NCI-H2029 treated with DMSO at 0.1 percent for 48 hours (cell line): ENCODE results near the gene PTPN21.

Experiments
- DNase-seq: peaks from one replicate; lab custom pipeline; 2025; lab: John Stamatoyannopoulos, UW

PTPN21 gene

DNA sequence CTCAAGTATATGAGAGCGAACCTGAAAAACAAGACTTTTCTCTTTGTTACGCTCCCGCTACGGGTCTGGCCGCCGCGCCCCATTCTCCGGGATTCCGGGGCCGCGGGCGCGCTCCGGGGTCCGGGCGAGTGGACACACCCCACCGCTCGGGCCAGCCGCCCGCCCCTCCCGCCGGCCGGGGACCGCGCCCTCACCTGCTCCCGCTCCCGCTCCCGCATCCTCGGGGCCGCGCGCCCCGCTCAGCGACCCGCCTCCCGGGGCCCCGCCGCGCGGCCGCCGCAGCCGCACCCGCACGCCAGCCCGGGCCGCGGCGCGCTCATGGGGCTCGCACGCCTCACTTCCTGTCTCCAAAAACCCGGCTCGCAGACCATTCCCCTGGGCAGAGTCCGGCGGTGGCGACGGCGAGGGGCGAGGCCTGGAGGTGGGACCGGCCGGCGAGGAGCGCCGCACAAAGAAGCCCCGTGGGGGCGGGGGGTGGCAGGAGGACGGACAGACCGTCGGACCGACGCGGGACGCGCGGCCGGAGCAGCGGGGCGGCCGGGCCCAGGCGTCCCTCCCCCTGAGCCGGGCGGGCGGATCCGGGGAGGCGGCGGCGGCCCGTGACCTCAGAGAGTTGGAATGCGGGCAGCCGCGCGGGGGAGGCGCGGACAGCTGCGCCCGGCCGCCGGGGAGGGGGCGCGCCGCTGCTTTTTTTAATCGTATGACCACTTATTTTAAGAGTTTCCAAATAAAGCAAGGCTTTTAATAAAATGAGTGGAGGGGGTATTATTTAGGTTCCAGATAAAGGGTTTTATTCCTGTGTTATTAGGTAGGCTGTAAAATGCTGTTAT, at the start of gene PTPN21:
Gene PTPN21, minus strand, starts transcription at position 551 of the 830 bp plus-strand sequence. CDS start 4,590 bp downstream, outside the sequence.
- DNase-seq, result no peak

- no peak for DNase-seq
Measured at GRCh38 chr14:88604212-88604611, 49.4 kb upstream of the PTPN21 start.

DNA sequence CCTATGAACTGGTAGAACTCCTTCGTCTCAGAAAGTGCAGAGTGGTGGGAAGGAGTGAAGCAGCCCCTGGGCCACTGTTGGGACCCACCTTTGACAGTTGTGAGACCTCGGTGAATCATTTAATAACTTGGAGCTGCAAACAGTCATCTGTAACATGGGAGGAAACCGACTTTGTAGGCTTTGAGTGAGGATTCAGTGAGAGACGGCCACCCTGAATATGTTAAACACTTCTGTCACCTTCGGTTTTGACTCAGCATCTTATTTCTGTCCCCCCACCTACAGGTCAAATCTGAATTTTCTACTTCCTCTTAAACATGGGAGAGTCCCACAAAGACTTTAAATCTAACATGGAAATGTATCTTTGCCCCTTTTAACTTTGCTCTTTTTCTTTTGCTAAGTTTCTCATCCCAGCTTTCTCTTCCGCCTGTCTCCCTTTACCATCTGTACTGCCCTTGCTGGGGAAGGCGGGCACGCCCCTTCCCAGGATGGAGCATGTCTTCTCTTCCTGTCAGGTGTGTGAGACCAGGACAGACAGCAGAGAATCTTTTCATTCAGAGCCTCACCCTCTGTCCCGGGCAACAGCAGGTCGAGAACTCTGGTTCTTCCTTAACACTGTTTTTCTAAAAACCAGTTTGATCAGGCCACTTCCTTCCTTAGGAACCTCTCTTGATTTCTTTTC, 45.1 kb upstream of the PTPN21 start:
- no peak for DNase-seq

- DNase-seq, result no peak
Measured at GRCh38 chr14:88599326-88599725, 44.5 kb upstream of the PTPN21 start.

DNA sequence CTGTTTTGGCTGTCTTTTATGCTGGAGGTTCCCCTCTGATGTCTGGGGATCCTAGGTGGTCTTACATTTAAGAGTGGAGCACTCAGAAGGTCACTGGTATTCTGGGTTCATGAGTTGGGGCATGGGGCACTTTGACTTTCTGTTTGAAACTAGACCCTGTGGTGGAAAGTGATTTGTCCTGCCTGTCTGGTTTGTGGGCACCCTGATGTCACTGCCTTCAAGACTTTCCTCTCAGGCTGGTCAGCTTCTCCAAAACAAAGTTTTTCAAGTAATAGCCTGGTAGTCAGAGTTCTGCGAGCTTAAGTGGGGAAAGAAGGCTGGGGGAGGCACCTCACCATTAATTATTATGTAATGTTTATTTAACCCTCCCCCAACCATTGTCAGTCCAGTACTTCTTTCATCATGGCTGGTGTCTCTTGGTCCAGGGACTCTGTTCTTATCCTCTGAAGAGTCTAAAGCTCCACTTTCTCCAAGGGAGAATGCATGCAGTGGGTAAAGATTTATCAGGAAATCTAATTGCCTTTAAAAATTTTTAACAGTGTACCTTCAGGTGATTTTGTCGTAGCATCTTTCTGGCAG, 43.4 kb upstream of the PTPN21 start:
- no peak for DNase-seq

DNA sequence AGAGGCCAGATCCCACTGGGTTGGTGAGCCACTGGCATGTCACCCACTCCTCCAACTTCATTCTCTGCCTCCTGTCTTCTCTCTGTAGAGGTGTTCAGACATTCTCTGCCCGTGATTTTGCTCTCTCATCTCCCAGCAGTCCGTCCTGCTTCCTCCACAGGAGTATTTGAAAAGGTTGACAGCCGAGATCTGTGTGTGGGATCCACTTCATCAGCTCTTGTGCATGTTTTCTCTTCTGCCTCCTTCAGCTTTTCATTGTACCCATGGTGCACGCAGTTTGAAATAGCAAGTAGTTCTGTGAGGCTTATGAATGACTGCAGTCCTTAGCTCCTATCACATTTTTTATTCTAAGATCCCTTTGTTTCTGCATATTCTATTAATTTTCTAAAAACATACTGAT, 42.8 kb upstream of the PTPN21 start:
- DNase-seq, result no peak

DNA sequence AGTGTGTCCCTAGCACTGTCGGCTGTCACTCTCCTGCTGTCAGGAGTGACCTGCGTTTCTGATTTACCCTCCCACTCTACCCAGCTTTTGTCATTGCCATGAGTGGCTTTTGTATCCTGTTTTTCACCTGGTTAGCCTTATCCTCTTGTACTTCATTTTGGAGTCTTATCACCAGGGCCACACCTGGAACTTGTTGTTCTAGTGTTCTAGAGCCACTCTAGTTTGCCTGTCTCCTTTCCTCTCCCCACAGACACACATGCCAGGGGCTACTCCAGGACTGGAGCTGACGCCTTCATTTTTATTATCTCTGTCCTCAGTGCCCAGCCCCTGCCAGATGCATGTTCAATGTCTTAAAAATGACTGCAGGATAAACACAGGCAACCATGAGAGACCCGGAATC, 42.2 kb upstream of the PTPN21 start:
- no peak for DNase-seq

- DNase-seq, result no peak
Measured at GRCh38 chr14:88592031-88592430, 37.2 kb upstream of the PTPN21 start.

GRCh38 chr14:88590173-88590572, 35.4 kb upstream of the PTPN21 start:
- no peak for DNase-seq

DNA sequence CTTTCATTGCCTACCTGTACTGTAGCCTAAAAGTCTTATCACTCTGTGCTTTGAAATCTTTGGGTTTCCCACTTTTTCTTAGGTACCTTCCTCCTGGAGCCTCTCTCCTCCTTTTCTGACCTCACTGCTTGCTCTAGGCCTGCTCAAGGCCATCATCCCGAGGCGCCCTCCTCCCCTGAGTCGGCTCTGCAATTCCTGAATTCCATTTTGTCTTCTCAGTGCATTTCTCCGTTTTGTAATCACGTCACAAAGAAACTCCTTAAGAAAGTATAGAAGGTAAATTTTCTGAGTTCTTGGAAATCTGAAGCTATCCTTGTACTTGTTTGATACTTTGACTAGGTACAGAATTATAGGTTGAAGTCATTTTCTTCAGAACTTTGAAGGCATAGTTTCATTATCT, 33.3 kb upstream of the PTPN21 start:
- no peak for DNase-seq

DNA sequence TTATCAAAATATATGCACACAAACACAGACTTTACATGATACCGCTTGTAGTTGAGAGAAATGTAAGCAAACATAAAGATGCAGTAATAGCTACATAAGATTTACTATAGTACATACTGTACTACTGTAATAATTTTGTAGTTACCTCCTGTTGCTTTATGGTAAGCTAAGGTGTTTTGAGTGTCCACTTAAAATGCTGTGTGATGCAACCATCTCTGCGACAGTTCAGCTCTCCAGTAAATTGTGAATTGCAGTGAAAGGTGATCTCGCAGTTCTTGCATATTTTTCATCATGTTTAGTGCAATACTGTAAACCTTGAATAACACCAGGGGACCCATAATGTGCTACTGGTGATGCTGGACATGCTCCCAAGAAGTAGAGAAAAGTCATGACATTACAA, 29.6 kb upstream of the PTPN21 start:
- DNase-seq, result no peak

DNA sequence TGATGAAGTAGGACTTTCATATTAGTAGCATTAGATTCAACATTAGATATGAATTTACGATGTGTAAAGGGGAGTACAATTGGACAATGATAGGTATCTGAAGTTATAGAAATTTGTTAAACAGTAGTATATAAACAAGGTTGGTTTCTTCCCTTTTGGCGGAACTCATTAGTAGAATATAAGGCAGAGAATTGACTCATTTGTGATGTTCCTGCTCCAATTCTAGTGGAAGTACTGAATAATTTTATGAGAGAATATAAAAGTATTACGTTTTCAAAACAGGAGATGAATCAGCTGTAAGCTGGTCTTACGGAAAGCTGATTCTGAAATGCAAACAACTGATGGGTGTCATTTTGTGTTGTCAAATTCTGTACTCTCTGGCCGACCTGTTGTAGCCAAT, 21.4 kb upstream of the PTPN21 start:
- DNase-seq, result no peak

GRCh38 chr14:88572117-88572516, 17.3 kb upstream of the PTPN21 start:
- no peak for DNase-seq

GRCh38 chr14:88568196-88568595, 13.4 kb upstream of the PTPN21 start:
- DNase-seq, result no peak

DNA sequence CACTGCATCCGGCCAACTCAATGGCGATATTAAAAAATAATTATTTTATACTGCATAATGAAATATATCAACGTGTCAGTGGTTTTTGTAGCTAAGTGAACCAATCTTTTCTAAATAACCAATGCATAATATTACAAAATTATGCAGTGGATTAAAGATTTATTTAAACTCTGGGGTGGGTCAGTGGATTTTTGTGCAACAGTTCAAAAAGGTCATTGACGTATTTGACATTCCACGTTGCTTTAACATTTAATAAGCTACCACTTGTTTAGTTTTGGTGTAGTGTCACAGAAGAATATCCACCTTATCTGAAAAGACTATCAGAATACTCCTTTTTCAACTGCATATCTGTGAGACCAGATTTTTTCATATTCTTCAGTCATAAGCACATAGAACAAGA, 10.6 kb upstream of the PTPN21 start:
- no peak for DNase-seq

GRCh38 chr14:88563845-88564244, 9.0 kb upstream of the PTPN21 start:
- no peak for DNase-seq

GRCh38 chr14:88562831-88563686, 8.3 kb upstream of the PTPN21 start, which contains the start of gene ZC3H14:
ZC3H14 (plus strand) TSS chr14:88563037; CDS start chr14:88563134, 97 bp downstream.
- DNase-seq, result no peak

- DNase-seq, result no peak
Measured at GRCh38 chr14:88562532-88562830, 7.7 kb upstream of the PTPN21 start.

DNA sequence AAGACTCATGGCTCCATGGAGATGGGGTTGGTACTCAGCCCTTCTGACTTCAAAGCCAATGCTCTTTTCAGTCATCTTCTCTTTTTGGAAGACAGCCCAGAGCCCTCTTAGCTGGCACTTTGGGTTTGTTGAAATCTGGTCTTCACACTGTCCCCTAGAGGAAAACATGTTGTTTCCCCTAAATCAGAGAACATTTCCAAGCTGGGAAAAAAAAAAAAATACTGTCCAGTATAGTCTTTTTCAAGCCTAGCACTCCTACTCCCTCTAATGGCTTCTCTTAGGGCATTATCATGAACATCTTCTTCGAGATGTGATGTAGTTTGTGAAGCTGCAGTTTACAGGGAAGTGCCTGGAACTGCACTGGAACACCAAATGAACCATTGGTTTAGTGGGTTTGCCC, 5.0 kb upstream of the PTPN21 start:
- no peak for DNase-seq

GRCh38 chr14:88556581-88556980, 1.8 kb upstream of the PTPN21 start:
- no peak for DNase-seq

DNA sequence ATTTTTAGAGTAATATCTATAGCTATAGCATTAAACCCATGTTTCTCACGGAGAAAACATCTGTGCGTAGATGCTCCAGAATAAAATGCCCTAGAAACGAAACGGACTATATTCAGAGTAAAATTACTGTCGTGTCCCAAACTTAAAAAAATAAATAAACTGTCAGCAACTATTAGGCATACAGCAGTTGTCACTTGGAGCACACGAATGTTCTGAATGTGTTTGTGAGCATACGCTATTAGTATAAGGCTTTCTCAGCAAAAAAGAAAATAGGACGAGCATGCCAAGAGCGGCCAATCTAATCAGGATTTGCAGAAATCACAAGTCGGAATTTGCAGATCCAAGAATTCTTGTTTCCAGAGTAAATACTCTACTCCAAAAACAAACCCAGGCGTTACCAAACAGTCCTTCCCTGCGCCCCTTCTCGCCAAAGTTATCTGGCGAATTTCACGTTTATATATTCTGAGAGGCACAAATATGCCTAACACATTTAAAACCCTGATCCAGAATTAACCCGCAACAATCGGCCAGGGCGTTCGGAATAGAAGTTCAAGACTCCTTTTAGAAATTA, 836 bp downstream of the PTPN21 start:
- no peak for DNase-seq

- DNase-seq, result no peak
Measured at GRCh38 chr14:88552876-88553275, 1.9 kb downstream of the PTPN21 start.
